EL (cell line): ENCODE data around the gene NOXO1.
"Not testable (repeated sequence)": the region's sequence is repeated elsewhere in the genome, so short reads cannot be mapped to it uniquely, and the experiment has no call there.

Experiments used
- DNase-seq: peaks from one replicate; pipeline ENCODE4 v3.0.0-alpha.2; 2016

The NOXO1 gene

GRCh38 chr16:1960665-1961630 lies 20.3 kb downstream of the NOXO1 start:
- DNase-seq = peak; percentile 67

GRCh38 chr16:1959269-1960039 lies 21.8 kb downstream of the NOXO1 start, which contains the start of gene NDUFB10:
Gene NDUFB10 (plus strand): TSS chr16:1959538. CDS start chr16:1959625, 87 bp downstream.
- DNase-seq = peak; percentile 90

- DNase-seq = no peak
Observed at GRCh38 chr16:1958715-1959268, 22.5 kb downstream of the NOXO1 start.

GRCh38 chr16:1958143-1958491 lies 23.2 kb downstream of the NOXO1 start:
- not testable (repeated sequence) for DNase-seq

GRCh38 chr16:1957434-1958142 lies 23.7 kb downstream of the NOXO1 start:
- not testable (repeated sequence) for DNase-seq

GRCh38 chr16:1953734-1954133 lies 27.5 kb downstream of the NOXO1 start:
- no peak for DNase-seq

- no peak for DNase-seq
Observed at GRCh38 chr16:1950559-1950958, 30.7 kb downstream of the NOXO1 start.

GRCh38 chr16:1950047-1950446 lies 31.2 kb downstream of the NOXO1 start:
- no peak for DNase-seq

- DNase-seq = no peak
Observed at GRCh38 chr16:1949507-1949906, 31.8 kb downstream of the NOXO1 start.

GRCh38 chr16:1947369-1947670 lies 33.9 kb downstream of the NOXO1 start:
- no peak for DNase-seq

GRCh38 chr16:1946495-1947368 lies 34.5 kb downstream of the NOXO1 start:
- no peak for DNase-seq

GRCh38 chr16:1945559-1946391 lies 35.5 kb downstream of the NOXO1 start:
- no peak for DNase-seq

- DNase-seq = no peak
Observed at GRCh38 chr16:1944612-1945199, 36.6 kb downstream of the NOXO1 start.

GRCh38 chr16:1942810-1943726 lies 38.2 kb downstream of the NOXO1 start, which contains the start of gene MSRB1:
Gene MSRB1 (minus strand): TSS chr16:1943199. CDS start chr16:1943156, 43 bp downstream.
- DNase-seq = peak; percentile 99

GRCh38 chr16:1942047-1942809 lies 39.0 kb downstream of the NOXO1 start:
- no peak for DNase-seq

- no peak for DNase-seq
Observed at GRCh38 chr16:1941162-1942046, 39.9 kb downstream of the NOXO1 start.
